NOMO-1 treated with dmso at 0.1 percent for 144 hours (cell line): ENCODE results near the gene PLA2G4C.
"Not testable (repeated sequence)": the region's sequence is repeated elsewhere in the genome, so short reads cannot be mapped to it uniquely, and the experiment has no call there.

Source experiments
- DNase-seq: peaks from one replicate; lab custom pipeline; 2025; ENCODE audit not compliant: unreplicated experiment; lab: John Stamatoyannopoulos, UW

PLA2G4C gene

DNA sequence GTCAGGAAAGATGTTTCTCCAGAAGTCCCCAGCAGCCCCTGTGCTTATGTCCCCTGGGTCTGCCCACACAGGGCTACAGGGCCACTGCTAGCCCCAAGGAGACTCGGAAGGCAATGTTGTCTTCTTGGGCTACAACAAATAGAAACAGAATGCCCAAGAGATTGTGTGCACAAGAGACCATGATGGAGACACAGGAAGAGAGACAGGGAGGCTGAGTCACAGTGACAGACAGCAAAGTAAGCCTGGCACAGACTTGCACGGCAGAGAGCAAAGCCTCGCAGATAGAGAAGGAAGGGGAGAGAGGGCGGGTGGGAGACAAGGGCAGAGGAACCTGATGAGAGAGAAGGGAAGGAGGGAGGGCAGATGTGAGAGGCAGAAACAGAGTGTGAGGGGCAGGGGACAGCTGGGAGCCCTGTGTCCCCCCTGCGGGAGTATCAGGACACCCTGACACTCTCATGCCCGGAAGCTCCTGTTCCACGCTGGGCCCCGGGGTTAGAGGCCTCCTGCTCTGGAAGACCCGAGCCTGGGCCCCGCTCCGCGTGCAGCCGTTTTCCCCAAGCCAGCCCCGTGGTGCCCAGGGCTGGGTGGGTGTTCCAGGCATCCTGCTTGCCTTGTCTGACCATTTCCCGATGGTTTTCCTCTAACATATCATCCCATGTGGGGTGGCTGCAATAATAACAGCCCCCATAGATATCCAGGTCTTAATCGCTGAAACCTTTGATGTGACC, 2.7 kb upstream of the PLA2G4C start:
- no peak for DNase-seq

DNA sequence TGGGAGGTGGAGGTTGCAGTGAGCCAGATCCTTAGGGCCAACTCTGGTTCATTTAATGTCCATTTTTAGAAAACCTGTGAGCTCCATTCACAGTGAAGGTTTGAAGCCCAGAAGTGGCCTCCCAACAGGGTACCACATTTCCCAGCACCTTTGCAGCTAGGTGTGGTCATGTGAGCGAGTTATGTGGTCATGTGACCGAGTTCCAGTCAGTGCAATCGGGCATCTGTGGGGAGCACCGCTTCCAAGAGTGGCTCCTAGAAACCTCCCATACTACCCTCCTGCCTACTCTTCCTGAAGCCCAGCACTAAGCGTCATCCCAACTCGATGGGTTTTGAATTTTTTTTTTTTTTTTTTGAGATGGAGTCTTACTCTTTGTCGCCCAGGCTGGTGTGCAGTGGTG, 663 bp upstream of the PLA2G4C start:
- no peak for DNase-seq

DNA sequence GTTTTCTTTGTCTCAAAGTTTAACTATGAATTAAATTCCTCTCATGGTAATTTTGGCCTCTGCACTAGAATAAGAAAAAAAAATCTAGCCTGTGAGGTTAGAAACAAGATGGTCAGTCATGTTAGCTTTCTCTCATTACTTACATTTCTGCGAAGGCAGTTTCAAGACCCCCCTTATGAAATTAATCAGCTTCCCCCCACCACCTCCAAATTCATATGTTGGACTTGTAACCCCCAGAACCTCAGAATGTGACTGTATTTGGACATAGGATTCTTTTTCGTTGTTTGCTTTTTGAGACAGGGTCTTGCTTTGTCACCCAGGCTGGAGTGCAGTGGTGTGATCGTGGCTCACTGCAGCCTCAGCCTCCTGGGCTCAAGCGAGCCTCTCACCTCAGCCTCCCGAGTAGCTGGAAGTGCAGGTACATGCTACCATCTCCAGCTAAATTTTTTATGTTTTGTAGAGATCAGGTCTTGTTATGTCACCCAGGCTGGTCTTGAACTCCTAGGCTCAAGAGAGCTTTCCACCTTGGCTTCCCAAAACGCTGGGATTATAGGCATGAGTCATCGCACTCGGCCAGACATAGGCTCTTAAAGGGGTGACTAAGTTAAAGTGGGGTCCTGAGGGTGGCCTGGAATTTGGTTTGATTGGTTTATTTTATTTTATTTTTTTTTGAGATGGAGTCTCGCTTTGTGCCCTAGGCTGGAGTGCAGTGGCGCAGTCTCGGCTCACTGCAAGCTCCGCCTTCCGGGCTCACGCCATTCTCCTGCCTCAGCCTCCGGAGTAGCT, 1.4 kb downstream of the PLA2G4C start:
- DNase-seq = no peak

DNA sequence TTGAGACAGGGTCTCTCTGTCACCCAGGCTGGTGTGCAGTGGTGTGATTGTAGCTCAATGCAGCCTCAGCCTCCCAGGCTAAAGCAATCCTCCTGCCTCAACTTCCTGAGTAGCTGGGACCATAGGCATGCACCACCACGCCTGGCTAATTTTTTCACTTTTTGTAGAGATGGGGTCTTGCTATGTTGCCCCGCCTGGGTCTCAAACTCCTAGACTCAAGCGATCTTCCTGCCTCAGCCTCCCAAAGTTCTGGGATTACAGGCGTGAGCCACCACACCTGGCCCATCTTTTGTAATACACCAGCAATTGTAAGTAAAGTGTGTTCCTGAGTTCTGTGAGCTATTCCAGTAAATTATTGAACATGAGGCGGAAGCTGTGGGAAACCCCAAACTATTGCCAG, 6.7 kb downstream of the PLA2G4C start:
- no peak for DNase-seq

DNA sequence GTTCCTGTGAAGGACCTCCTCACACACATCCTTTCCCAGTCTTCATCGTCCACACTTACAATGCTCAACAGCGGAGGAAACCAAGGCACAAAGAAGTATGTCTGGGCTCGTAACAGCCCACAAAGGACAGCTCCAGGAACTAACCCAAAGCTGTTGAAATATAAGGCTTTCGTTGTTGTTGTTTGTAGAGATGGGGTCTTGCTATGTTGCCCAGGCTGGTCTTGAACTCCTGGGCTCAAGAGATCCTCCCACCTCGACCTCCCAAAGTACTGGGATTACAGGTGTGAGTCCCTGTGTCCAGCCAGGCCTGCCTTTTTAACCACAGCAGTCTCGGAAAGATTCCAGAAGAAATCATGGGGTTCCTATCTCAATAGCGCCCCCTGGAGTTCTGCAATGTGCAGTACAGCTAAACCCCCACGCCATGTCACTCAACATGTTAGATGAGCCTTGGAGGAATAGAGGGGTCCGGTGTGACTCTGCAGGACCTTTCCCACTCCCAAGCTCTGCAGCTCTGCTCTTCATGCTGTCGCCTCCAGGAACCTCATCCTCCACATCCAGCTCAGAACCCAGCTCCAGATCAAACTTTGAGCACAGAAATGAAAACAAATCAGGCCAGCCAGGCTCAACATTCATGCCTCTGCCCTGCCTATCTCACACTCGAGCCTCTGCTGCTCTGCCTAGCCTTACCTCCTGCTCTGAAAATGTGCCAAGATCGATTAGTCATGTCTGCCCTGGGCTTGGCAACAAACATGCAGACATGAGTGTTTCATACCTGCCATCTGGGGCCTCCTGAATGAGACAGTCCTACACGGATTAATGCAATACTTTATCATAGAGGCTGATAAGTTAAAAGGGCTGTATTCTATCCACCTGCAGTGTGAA, 7.5 kb downstream of the PLA2G4C start:
- peak; percentile 20 for DNase-seq

DNA sequence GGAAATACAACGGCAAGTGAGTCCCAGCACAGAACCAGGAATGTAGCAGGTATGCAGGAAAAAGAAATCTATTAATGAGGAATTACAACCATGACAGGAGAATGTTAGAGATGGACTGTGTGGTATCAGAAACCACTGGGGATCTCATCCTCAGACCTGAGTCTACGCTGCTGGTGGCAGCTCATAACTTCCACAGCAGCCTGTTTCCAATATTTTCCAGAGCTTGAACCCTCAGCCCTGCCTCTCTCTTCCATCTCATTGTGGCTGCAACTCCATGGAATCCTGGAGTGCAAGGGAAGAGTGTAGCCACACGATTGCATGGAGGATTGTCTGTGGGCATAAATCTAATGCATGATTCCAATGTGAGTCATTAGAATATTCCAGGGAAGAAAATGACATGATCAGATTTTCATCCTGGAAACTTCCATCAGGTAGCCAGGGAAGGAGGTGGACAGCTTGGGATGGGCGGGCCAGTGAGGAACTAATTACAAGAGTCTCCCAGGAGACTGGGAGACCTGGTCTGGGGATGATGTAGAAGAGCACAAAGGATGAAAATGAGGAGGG, 14.9 kb downstream of the PLA2G4C start:
- no peak for DNase-seq

DNA sequence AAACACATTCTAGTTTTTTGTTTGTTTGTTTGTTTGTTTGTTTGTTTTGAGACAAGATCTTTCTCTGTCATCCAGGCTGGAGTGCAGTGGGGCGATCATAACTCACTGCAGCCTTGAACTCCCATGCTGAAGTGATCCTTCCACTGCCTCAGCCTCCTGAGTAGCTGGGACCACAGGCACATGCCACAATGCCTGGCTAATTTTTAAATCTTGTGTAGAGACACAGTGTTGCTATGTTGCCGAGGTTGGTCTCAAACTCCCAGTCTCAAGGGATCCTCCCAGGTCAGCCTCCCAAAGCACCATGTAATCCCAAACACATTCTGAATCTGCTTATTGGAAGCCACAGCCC, 15.8 kb downstream of the PLA2G4C start:
- DNase-seq = no peak

DNA sequence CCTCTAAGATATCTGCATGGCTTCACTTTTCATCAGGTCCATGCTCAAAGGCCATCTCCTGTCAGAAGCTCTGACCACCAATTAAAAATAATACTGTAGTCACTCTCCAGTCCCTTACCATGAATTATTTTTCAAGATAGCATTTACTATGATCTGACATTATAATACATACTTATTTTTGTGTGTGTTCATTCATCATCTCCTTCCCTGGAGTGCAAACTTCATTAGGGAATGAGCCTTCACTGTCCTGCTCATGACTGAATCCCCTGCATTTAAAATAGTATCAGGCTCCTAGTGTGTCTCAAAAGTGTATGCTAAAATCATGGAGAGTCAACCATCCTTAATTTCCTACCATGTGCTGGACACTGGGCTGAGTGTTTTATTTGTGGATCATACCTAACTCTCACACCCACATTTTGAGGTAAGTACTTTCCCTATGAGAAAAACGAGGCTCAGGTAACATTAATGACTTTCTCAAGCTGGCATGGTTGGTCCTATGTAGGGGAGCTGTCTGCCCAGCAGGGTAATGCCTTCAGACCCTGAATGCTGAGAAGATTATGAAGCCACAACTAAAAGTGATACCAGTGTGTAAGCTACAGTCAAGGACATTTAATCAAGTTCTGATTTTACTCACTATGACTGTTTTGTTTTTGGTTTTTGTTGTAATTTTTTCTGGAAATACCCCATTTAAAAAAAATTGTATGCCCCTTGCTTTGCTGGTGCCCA, 16.3 kb downstream of the PLA2G4C start:
- no peak for DNase-seq

DNA sequence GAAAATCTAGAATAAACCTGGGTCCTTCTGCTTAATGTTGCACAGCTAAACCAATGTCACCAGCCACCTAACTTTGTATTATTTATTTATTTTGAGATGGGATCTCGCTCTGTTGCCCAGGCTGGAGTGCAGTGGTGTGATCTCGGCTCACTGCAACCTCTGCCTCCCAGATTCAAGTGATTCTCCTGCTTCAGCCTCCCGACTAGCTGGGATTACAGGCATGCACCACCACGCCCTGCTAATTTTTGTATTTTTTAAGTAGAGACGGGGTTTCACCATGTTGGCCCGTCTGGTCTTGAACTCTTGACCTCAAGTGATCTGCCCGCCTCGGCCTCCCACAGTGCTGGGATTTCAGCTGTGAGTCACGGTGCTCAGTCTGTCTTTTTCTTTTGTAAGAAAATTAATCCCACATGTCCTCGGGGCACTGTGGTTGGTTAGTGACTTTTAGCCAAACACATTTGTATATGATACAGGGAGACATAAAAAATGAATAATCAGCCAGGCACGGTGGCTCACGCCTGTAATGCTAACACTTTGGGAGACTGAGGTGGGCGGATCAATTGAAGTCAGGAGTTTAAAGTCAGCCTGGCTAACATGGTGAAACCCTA, 19.4 kb downstream of the PLA2G4C start:
- not testable (repeated sequence) for DNase-seq

DNA sequence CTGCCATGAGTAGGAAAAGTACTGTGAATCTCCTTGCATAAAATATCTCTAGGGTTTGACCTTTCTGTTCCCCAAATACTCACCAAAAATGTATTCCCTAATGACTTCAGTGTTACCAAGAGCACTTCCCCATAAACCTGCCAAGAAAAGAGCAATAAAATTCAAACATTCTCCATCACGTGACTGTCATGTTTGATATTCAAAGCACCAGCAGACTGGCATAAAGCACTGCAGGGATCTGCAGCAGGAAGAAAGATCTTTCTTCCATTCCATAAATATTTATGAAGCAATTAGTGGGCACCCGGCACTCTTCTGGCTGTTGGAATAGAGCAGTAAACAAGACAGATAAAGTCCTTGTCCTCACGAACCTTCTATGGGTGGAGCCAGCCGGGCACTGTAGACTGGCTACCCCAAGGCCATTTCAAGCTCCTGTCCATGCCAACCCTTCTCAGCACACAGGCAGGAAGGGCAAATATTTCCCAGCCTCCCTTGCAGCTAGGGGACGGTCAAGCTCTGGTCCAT, 20.3 kb downstream of the PLA2G4C start:
- no peak for DNase-seq

DNA sequence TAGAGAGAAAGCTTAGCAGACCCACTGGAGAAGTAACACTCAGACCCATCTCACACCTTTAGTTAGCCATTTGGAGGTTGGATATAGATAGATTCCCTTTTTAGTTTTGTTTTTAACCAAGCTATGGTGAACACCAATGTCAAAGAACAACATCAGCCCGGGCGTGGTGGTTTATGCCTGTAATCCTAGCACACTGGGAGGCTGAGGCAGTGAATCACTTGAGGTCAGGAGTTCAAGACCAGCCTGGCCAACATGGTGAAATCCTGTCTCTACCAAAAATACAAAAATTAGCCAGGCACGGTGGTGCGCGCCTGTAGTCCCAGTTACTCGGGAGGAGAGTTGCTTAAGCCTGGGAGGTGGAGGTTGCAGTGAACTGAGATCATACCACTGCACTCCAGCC, 21.6 kb downstream of the PLA2G4C start:
- DNase-seq = not testable (repeated sequence)

DNA sequence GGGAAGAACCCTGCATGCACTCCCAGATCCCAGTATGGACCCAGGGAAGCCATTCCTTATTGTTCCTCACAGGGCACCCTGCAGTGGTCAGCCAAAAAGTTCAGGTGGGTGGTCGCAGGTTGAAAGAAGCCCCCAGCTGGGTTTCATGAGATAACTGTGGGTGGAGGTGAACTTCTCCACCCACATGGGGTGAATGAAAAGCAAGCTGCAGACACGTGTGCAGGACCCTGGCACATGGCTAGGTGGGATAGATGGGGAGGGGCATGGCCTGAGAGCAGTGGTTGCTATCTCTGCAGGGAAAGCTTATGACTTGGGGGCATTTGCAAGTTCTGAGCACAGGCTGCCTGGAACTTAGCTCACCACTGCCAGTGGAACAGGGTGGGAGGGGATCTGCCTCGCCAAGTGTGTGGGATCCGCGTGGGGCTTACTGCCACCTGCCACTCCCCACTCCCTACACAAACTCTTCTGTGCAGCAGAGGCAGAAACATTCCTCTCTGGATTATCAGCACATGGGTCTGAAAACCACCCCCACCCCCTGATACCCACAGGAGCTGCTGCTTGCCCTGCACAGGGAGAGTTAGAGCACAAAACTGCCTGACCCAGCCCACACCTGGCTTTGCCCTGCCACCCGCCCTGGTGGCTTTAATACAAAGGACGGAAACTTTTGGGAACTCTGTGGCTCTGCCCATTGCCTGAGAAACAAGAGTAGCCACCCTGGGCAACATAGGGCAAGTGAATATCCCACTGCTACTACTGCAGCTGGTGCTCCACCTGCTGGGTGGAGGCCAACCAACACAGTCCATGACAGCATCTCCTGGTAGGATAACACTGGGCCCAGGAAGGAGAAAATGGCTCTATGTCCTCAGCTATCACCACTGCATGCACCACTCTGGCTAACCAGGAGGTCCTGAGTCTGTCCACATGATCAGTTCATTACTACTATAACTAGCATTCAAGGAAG, 24.4 kb downstream of the PLA2G4C start:
- DNase-seq = no peak

DNA sequence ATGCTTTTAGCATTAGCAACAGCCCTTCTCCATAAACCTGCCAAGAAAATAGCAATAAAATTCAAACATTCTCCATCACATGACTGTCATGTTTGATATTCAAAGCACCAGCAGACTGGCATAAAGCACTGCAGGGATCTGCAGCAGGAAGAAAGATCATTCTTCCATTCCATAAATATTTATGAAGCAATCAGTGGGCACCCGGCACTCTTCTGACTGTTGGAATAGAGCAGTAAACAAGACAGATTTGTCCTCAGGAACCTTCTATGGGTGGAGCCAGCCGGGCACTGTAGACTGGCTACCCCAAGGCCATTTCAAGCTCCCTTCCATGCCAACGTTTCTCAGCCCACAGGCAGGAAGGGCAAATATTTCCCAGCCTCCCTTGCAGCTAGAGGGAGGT, 25.5 kb downstream of the PLA2G4C start:
- DNase-seq = no peak

DNA sequence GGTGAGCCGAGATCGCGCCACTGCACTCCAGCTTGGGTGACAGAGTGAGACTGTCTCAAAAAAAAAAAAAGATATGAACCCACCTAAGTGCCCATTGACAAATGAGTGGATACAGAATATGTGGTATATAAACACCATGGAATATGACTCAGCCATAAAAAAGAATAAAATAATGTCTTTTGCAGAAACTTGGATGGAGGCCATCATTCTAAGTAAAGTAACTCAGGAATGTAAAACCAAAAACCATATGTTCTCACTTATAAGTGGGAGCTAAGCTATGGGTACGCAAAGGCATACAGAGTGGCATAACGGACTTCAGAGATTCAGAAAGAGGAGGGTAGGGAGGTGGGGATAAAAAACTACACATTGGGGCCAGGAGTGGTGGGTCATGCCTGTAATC, 29.5 kb downstream of the PLA2G4C start:
- no peak for DNase-seq

DNA sequence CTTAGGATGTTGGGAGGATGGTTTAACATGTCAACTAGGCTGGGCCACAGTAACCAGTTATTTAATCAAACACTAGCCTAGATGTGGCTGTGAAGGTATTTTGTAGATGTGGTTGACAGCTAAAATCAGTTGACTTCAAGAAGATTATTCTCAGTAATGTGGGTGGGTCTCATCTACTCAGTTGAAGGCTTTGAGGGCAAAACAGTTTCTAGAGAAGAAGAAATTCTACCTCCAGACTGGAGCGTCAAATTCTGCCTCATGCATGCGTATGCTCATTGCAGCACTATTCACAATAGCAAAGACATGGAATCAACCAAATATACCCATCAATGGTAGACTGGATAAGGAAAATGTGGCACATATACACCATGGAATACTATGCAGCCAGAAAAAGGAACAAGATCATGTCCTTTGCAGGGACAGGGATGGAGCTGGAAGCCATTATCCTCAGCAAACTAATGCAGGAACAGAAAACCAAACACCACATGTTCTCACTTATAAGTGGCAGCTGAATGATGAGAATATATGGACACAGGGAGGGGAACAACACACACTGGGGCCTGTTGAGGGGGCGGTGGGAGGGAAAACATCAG, 40.3 kb downstream of the PLA2G4C start:
- not testable (repeated sequence) for DNase-seq

DNA sequence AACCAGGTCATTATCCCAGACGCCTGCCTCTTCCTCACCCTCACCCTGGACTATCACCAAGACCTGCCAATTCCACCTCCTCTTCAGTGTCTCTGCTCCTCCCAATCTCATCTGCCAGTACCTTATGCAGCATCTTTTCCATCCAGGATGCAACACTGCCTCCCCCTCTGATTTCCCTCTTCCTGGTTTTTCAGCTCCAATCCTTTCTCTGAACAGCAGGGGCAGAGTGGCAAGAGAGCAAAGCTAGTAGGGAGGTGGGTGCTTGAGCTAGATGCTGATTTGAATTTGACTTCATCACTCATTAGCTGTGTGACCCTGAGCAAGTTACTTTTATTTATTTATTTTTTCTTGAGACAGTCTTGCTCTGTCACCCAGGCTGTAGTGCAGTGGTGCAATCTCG, 41.2 kb downstream of the PLA2G4C start:
- DNase-seq = no peak

DNA sequence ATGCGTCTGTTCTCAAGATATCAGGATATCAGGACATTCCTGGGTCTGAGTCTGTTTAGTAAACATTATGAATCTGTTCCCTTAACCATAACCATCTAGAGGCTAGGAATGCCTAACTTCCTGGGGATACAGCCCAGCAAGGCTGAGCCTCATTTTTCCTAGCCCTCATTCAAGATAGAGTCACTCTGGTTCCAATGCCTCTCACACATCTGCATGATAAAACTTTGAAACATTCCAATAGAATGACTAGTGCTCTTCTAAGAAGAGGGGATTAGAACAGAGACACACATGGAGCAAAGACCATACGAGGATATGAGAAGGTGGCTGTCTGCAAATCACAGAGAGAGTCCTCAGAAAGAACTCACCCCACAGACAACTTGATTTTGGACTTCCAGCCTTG, 46.1 kb downstream of the PLA2G4C start:
- no peak for DNase-seq
